Panc1 (cell line): ENCODE data around the gene LBHD1. TPM values are rescaled to one million over a fixed set of nuclear protein-coding genes. Genes with fewer than 3 reads are reported as not detected.

Experiments
- ATAC-seq: fragments of 200-7000 bp; cut with Tn5 transposase; 2 replicates; pipeline ENCODE4 v1.9.1; 2020; ENCODE audit warnings: mild to moderate bottlenecking, moderate library complexity
- BruUV-seq: library from RNA; stranded (reverse); fragments of 400-500 nt; replicated peaks from 2 replicates; lab custom pipeline; 2021; lab: Mats Ljungman, UMichigan
- CTCF ChIA-PET: fragments of 300-600 bp; sonication (Branson Sonifier 250); formaldehyde crosslinking; loops from one replicate; lab custom pipeline; 2022; ENCODE audit warnings: antibody characterized with exemption; lab: Charles Lee
- POLR2A ChIA-PET: fragments of 300-600 bp; sonication (Branson Sonifier 250); formaldehyde crosslinking; loops from one replicate; lab custom pipeline; 2022; ENCODE audit warnings: antibody characterized with exemption; lab: Charles Lee
- DNase-seq: peaks from one replicate; pipeline ENCODE4 v3.0.0-alpha.2; 2010; ENCODE audit warnings: low read depth, low spot score
- H3K27ac ChIP-seq: 2 replicates; pipeline ENCODE4 v1.5.1; 2011; ENCODE audit warnings: mild to moderate bottlenecking, low read length, inconsistent platforms
- H3K27me3 ChIP-seq: fragments of 200-500 bp; sonication (Bioruptor generic); 2 replicates; pipeline ENCODE4 v1.6.0; 2014; ENCODE audit warnings: low read length, inconsistent platforms; ENCODE audit not compliant: control insufficient read depth, insufficient read depth
- H3K36me3 ChIP-seq: fragments of 200-500 bp; sonication (Bioruptor generic); 2 replicates; pipeline ENCODE4 v1.5.1; 2014; ENCODE audit warnings: inconsistent platforms, mild to moderate bottlenecking, low read length, moderate library complexity; ENCODE audit not compliant: control insufficient read depth, insufficient read depth
- H3K4me1 ChIP-seq: 2 replicates; pipeline ENCODE4 v1.5.1; 2011; ENCODE audit warnings: inconsistent platforms, mild to moderate bottlenecking, low read length, moderate library complexity; ENCODE audit not compliant: control insufficient read depth, insufficient read depth
- H3K4me3 ChIP-seq, 2 experiments: 2 replicates each; pipeline ENCODE4 v1.5.1; 2011 to 2012; ENCODE audit warnings: low read depth in 2 of 2, low read length in 2 of 2, mild to moderate bottlenecking in 2 of 2, inconsistent platforms in 1 of 2, moderate library complexity in 1 of 2
- H3K9me3 ChIP-seq: fragments of 200-500 bp; sonication (Bioruptor generic); 2 replicates; pipeline ENCODE4 v1.5.1; 2014; ENCODE audit warnings: low read depth, mild to moderate bottlenecking, inconsistent platforms, low read length, moderate library complexity; ENCODE audit not compliant: control insufficient read depth, insufficient read depth
- POLR2AphosphoS5 ChIP-seq: IDR thresholded peaks from 2 replicates; pipeline ENCODE4 v1.6.1; 2012; ENCODE audit warnings: mild to moderate bottlenecking, low read depth, low read length, moderate library complexity
- REST ChIP-seq, 2 experiments: IDR thresholded peaks; 2 replicates each; pipeline ENCODE4 v1.6.1; 2011 to 2012; ENCODE audit warnings: low read depth in 2 of 2, control low read depth in 1 of 2, low read length in 1 of 2, mild to moderate bottlenecking in 1 of 2, moderate library complexity in 1 of 2; ENCODE audit not compliant: insufficient read depth in 1 of 2
- SIN3A ChIP-seq: IDR thresholded peaks from 2 replicates; pipeline ENCODE4 v1.6.1; 2012; ENCODE audit warnings: low read depth, mild to moderate bottlenecking, low read length, moderate library complexity, borderline replicate concordance; ENCODE audit not compliant: insufficient read depth
- TCF7L2 ChIP-seq: IDR thresholded peaks from 2 replicates; pipeline ENCODE4 v1.6.1; 2011; ENCODE audit warnings: mild to moderate bottlenecking, low read depth, low read length, inconsistent platforms
- in situ Hi-C: cut with HindIII; loops from 2 replicates; pipeline ENCODE4 v1.10.0; 2016; ENCODE audit warnings: low sequenced_read_pairs, low pct_unique_long_range_greater_than_20kb
- intact Hi-C: fragments of 100-400 bp; cut with micrococcal nuclease; formaldehyde crosslinking; loops from one replicate; pipeline ENCODE4 v1.10.0; 2022; ENCODE audit not compliant: unreplicated experiment
- total RNA-seq: library from RNA; stranded (reverse); gene quantifications from one replicate; pipeline ENCODE4 v1.2.1, GENCODE V29; 2021; ENCODE audit not compliant: unreplicated experiment
- TF ChIP-seq, protein P1 (sequence below): fragments of 450-650 bp; IDR thresholded peaks from 2 replicates; pipeline ENCODE4 v1.5.1; 2017; ENCODE audit warnings: mild to moderate bottlenecking

Gene LBHD1
- total RNA-seq, 1 experiment from 2014 or later, result 15.5 TPM

GRCh38 chr11:62715150-62716130, 43.4 kb upstream of the LBHD1 start:
- H3K27ac ChIP-seq, result no peak overlapping the region
- intact Hi-C loops (no loop called here), in situ Hi-C loops (no loop called here)
- H3K27me3 ChIP-seq, result no peaks in the 10 kb centered on the region
- H3K4me1 ChIP-seq, result peaks cover 4% of the 10 kb centered on the region; the same call in 1 of the 2 replicates
- no TSS peak for BruUV-seq
- ChIA-PET POLR2A (interaction anchor here (0.6 to 0.7 kb wide), 4 partner anchors 46 to 1137 kb away, joined by 3 to 4 read pairs (median 4); no protein-coding TSS in a partner anchor), CTCF (no interaction called here)
- no peak overlapping the region for H3K4me3 ChIP-seq
- ATAC-seq (no peak), DNase-seq (no peak)
- peaks cover 37% of the 10 kb centered on the region for H3K36me3 ChIP-seq
- TF ChIP-seq REST (IDR thresholded peaks at IDR 0.05; ENCODE audit: insufficient read depth in 1 of 2, low read depth in 2 of 2, low read length in 1 of 2), result no peak
- TF ChIP-seq, protein P1, sequence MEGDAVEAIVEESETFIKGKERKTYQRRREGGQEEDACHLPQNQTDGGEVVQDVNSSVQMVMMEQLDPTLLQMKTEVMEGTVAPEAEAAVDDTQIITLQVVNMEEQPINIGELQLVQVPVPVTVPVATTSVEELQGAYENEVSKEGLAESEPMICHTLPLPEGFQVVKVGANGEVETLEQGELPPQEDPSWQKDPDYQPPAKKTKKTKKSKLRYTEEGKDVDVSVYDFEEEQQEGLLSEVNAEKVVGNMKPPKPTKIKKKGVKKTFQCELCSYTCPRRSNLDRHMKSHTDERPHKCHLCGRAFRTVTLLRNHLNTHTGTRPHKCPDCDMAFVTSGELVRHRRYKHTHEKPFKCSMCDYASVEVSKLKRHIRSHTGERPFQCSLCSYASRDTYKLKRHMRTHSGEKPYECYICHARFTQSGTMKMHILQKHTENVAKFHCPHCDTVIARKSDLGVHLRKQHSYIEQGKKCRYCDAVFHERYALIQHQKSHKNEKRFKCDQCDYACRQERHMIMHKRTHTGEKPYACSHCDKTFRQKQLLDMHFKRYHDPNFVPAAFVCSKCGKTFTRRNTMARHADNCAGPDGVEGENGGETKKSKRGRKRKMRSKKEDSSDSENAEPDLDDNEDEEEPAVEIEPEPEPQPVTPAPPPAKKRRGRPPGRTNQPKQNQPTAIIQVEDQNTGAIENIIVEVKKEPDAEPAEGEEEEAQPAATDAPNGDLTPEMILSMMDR, result no peak
- TF ChIP-seq SIN3A, result no peak
- no peak for TF ChIP-seq POLR2AphosphoS5
- no peak for TF ChIP-seq TCF7L2
- H3K9me3 ChIP-seq, result no peaks in the 10 kb centered on the region

DNA sequence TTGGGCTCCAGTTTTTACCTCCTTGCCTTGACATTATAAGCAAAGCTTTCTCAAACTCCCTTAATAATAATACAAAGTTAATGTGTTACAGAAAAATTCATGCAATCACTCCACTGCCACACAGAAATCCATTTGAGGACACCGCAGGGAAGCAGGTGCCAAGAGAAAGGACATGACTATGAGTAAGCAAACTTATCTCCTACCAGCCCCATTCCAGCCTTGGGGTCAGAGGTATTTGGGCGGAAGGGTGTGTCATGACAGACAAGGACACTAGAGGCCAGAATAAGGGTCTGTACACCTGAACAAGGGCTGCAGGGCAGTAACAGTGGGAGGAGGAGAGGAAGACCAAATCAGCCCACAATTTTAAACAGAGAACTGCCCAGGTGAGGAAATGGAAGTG, 41.3 kb upstream of the LBHD1 start:
- intact Hi-C loops, result no loop called here
- ChIA-PET CTCF (no interaction called here), POLR2A (no interaction called here)
- Histone ChIP-seq H3K27ac (no peak overlapping the region), H3K36me3 (peaks cover 30% of the 10 kb centered on the region), H3K9me3 (no peaks in the 10 kb centered on the region), H3K27me3 (no peaks in the 10 kb centered on the region), H3K4me1 (peaks cover 10% of the 10 kb centered on the region), H3K4me3 (no peak overlapping the region)
- ATAC-seq (no peak), DNase-seq (no peak)
- no peak for TF ChIP-seq POLR2AphosphoS5
- BruUV-seq, result no TSS peak
- in situ Hi-C loops, result no loop called here

GRCh38 chr11:62712861-62713260, 40.8 kb upstream of the LBHD1 start:
- peaks cover 10% of the 10 kb centered on the region for H3K4me1 ChIP-seq
- DNase-seq, result no peak
- H3K4me3 ChIP-seq, result no peak overlapping the region
- ChIA-PET CTCF (no interaction called here), POLR2A (no interaction called here)
- intact Hi-C loops (no loop called here), in situ Hi-C loops (no loop called here)
- H3K27me3 ChIP-seq, result no peaks in the 10 kb centered on the region
- no peak overlapping the region for H3K27ac ChIP-seq
- no TSS peak for BruUV-seq
- no peaks in the 10 kb centered on the region for H3K9me3 ChIP-seq
- H3K36me3 ChIP-seq, result peaks cover 29% of the 10 kb centered on the region
- no peak for TF ChIP-seq POLR2AphosphoS5
- no peak for ATAC-seq
